H9 (cell line): ENCODE data around the gene NRXN3. TPM values are rescaled to one million over a fixed set of nuclear protein-coding genes. Genes with fewer than 3 reads are reported as not detected.

Experiments used
- DNase-seq: peaks from one replicate; pipeline ENCODE4 v3.0.0-alpha.2; 2017
- H2AFZ ChIP-seq: one replicate; pipeline ENCODE4 v1.6.1; 2013; ENCODE audit warnings: mild to moderate bottlenecking, low read length, control low read depth, moderate library complexity
- H2AK5ac ChIP-seq: 2 replicates; pipeline ENCODE4 v1.6.1; 2013; ENCODE audit warnings: low read length, control low read depth, mixed read lengths; ENCODE audit not compliant: insufficient read length
- H2BK120ac ChIP-seq: one replicate; pipeline ENCODE4 v1.6.1; 2013; ENCODE audit warnings: low read depth, mild to moderate bottlenecking, low read length, control low read depth, inconsistent platforms; ENCODE audit not compliant: poor library complexity, severe bottlenecking
- H2BK12ac ChIP-seq: 2 replicates; pipeline ENCODE4 v1.6.1; 2013; ENCODE audit warnings: low read length, control low read depth, mixed read lengths, low read depth; ENCODE audit not compliant: insufficient read length
- H2BK15ac ChIP-seq: 2 replicates; pipeline ENCODE4 v1.6.1; 2013; ENCODE audit warnings: low read depth, low read length, control low read depth
- H2BK20ac ChIP-seq: one replicate; pipeline ENCODE4 v1.6.1; 2013; ENCODE audit warnings: low read depth, mild to moderate bottlenecking, low read length, control low read depth, inconsistent platforms; ENCODE audit not compliant: poor library complexity, severe bottlenecking
- H2BK5ac ChIP-seq: 2 replicates; pipeline ENCODE4 v1.6.1; 2013; ENCODE audit warnings: low read length, control low read depth, mixed read lengths; ENCODE audit not compliant: insufficient read length
- H3K14ac ChIP-seq: 2 replicates; pipeline ENCODE4 v1.6.1; 2013; ENCODE audit warnings: low read length, control low read depth; ENCODE audit not compliant: insufficient read depth
- H3K18ac ChIP-seq: 2 replicates; pipeline ENCODE4 v1.6.1; 2013; ENCODE audit warnings: low read depth, mild to moderate bottlenecking, mixed read lengths, low read length, control low read depth; ENCODE audit not compliant: insufficient read length
- H3K23ac ChIP-seq: 2 replicates; pipeline ENCODE4 v1.6.1; 2013; ENCODE audit warnings: low read length, control low read depth, mixed read lengths, low read depth; ENCODE audit not compliant: insufficient read length
- H3K23me2 ChIP-seq: 2 replicates; pipeline ENCODE4 v1.6.1; 2013; ENCODE audit warnings: low read depth, mild to moderate bottlenecking, mixed read lengths, low read length, control low read depth; ENCODE audit not compliant: insufficient read length, poor library complexity, severe bottlenecking
- H3K27ac ChIP-seq: 2 replicates; pipeline ENCODE4 v1.5.1; 2013; ENCODE audit warnings: low read length, control low read depth, mixed read lengths, low read depth; ENCODE audit not compliant: insufficient read length
- H3K27me3 ChIP-seq: 2 replicates; pipeline ENCODE4 v1.6.1; 2013; ENCODE audit warnings: low read length, control low read depth, inconsistent platforms; ENCODE audit not compliant: insufficient read depth
- H3K4ac ChIP-seq: 2 replicates; pipeline ENCODE4 v1.6.1; 2013; ENCODE audit warnings: low read depth, mild to moderate bottlenecking, control low read depth, inconsistent platforms, low read length, moderate library complexity
- H3K4me1 ChIP-seq: 2 replicates; pipeline ENCODE4 v1.6.1; 2013; ENCODE audit warnings: low read length, control low read depth, inconsistent platforms; ENCODE audit not compliant: insufficient read depth
- H3K4me2 ChIP-seq: 2 replicates; pipeline ENCODE4 v1.6.1; 2013; ENCODE audit warnings: low read length, control low read depth, mixed read lengths; ENCODE audit not compliant: insufficient read length, insufficient read depth
- H3K56ac ChIP-seq: 2 replicates; pipeline ENCODE4 v1.6.1; 2013; ENCODE audit warnings: low read depth, mild to moderate bottlenecking, mixed read lengths, low read length, control low read depth; ENCODE audit not compliant: insufficient read length
- H3K79me1 ChIP-seq: 2 replicates; pipeline ENCODE4 v1.6.1; 2013; ENCODE audit warnings: low read depth, mild to moderate bottlenecking, moderate library complexity, low read length, control low read depth, inconsistent platforms; ENCODE audit not compliant: insufficient read depth, poor library complexity, severe bottlenecking
- H3K79me2 ChIP-seq: 2 replicates; pipeline ENCODE4 v1.6.1; 2013; ENCODE audit warnings: low read length, control low read depth, inconsistent platforms; ENCODE audit not compliant: insufficient read depth
- H3K9ac ChIP-seq: 2 replicates; pipeline ENCODE4 v1.6.1; 2013; ENCODE audit warnings: low read length, control low read depth, mixed read lengths; ENCODE audit not compliant: insufficient read length; ENCODE audit errors: extremely low read depth
- H3K9me3 ChIP-seq: one replicate; pipeline ENCODE4 v1.6.1; 2013; ENCODE audit warnings: low read depth, low read length, inconsistent platforms; ENCODE audit not compliant: control insufficient read depth
- H3T11ph ChIP-seq: one replicate; pipeline ENCODE4 v1.6.1; 2013; ENCODE audit warnings: mild to moderate bottlenecking, low read length, control low read depth, inconsistent platforms
- H4K20me1 ChIP-seq: one replicate; pipeline ENCODE4 v1.6.1; 2013; ENCODE audit not compliant: control insufficient read depth, insufficient read length, insufficient read depth
- H4K5ac ChIP-seq: 2 replicates; pipeline ENCODE4 v1.6.1; 2013; ENCODE audit warnings: low read depth, mild to moderate bottlenecking, mixed read lengths, low read length, control low read depth; ENCODE audit not compliant: insufficient read length
- H4K8ac ChIP-seq: replicated peaks from 2 replicates; pipeline ENCODE4 v1.6.1; 2013; ENCODE audit warnings: low read length, control low read depth, mixed read lengths, low read depth; ENCODE audit not compliant: insufficient read length
- H4K91ac ChIP-seq: 2 replicates; pipeline ENCODE4 v1.6.1; 2013; ENCODE audit warnings: low read depth, mild to moderate bottlenecking, moderate library complexity, mixed read lengths, low read length, control low read depth; ENCODE audit not compliant: insufficient read length
- H3K27ac Mint-ChIP-seq, 3 experiments: 2 replicates in 2 of 3; 3 replicates in 1 of 3; pipeline ENCODE4 v1.8.0; 2020 to 2021; ENCODE audit warnings: mixed read lengths in 3 of 3, mild to moderate bottlenecking in 1 of 3, moderate library complexity in 1 of 3
- H3K27me3 Mint-ChIP-seq: 2 replicates; pipeline ENCODE4 v1.8.0; 2021; ENCODE audit warnings: low read depth, mild to moderate bottlenecking, moderate library complexity, mixed read lengths
- H3K36me3 Mint-ChIP-seq, 3 experiments: 2 replicates in 2 of 3; 3 replicates in 1 of 3; pipeline ENCODE4 v1.8.0; 2020 to 2021; ENCODE audit warnings: low read depth in 3 of 3, mixed read lengths in 3 of 3; ENCODE audit not compliant: insufficient read depth in 1 of 3
- H3K4me1 Mint-ChIP-seq, 2 experiments: 2 replicates each; pipeline ENCODE4 v1.8.0; 2020; ENCODE audit warnings: mixed read lengths in 2 of 2
- H3K4me3 Mint-ChIP-seq, 2 experiments: 2 replicates in 1 of 2; 3 replicates in 1 of 2; pipeline ENCODE4 v1.8.0; 2020 to 2021; ENCODE audit warnings: mild to moderate bottlenecking in 2 of 2, mixed read lengths in 2 of 2, moderate library complexity in 1 of 2
- H3K9me3 Mint-ChIP-seq, 2 experiments: 2 replicates in 1 of 2; 3 replicates in 1 of 2; pipeline ENCODE4 v1.8.0; 2020; ENCODE audit warnings: mild to moderate bottlenecking in 2 of 2, mixed read lengths in 2 of 2, moderate library complexity in 1 of 2
- CTCF ChIP-seq: fragments of 200-600 bp; sonication (generic); conservative IDR thresholded peaks from 3 replicates; pipeline ENCODE4 v1.8.0; 2021; ENCODE audit warnings: antibody characterized with exemption, mild to moderate bottlenecking
- WGBS: extraction: QIAGEN DNeasy Blood & Tissue Kit; methylation state at CpG from one replicate; pipeline ENCODE4 v1.1.7; 2013; ENCODE audit warnings: missing lambda C conversion rate, low lambda C conversion rate, mixed read lengths; ENCODE audit not compliant: insufficient read length; ENCODE audit errors: extremely low coverage; 5-methylcytosine and 5-hydroxymethylcytosine counted together
- total RNA-seq: library from RNA; stranded (reverse); gene quantifications from 2 replicates; pipeline ENCODE4 v1.2.1, GENCODE V29; 2021

NRXN3 gene
- total RNA-seq, 1 experiment from 2014 or later = 1.8 TPM

- H3K36me3 Mint-ChIP-seq = no peaks in the 10 kb centered on the region
- DNase-seq = no peak
- Histone ChIP-seq H4K91ac (no peak overlapping the region), H3K23me2 (peaks cover under 1% of the 10 kb centered on the region), H2AK5ac (no peak overlapping the region), H3K4me2 (no peak overlapping the region), H3K4ac (no peak overlapping the region), H3K56ac (no peak overlapping the region), H2BK20ac (no peak overlapping the region), H3K23ac (no peak overlapping the region), H3K79me1 (no peaks in the 10 kb centered on the region), H3K18ac (no peak overlapping the region), H2BK12ac (no peak overlapping the region), H3K4me1 (peaks cover 3% of the 10 kb centered on the region; the same call in 1 of the 2 replicates), H3K27me3 (no peaks in the 10 kb centered on the region), H3K9me3 (no peaks in the 10 kb centered on the region), H4K8ac (no peak overlapping the region), H3K14ac (no peak overlapping the region), H2AFZ (no peak overlapping the region), H3T11ph (no peak overlapping the region), H3K27ac (no peak overlapping the region), H4K5ac (no peak overlapping the region), H2BK15ac (no peak overlapping the region), H2BK5ac (no peak overlapping the region), H3K9ac (no peak overlapping the region), H4K20me1 (no peaks in the 10 kb centered on the region), H3K79me2 (no peaks in the 10 kb centered on the region), H2BK120ac (no peak overlapping the region)
- H3K27me3 Mint-ChIP-seq = peaks cover 6% of the 10 kb centered on the region
- H3K9me3 Mint-ChIP-seq = no peaks in the 10 kb centered on the region
- no peak overlapping the region for H3K27ac Mint-ChIP-seq
- WGBS = no CpG with 5 or more reads among the region's 9 CpGs
- peaks cover 10 to 21% of the 10 kb centered on the region in 2 experiments for H3K4me1 Mint-ChIP-seq
- no peak overlapping the region for H3K4me3 Mint-ChIP-seq
- no peak for TF ChIP-seq CTCF
Measured at GRCh38 chr14:78175412-78175811, 5.2 kb downstream of the NRXN3 start.
